ENCODE measurements around the gene LRMDA.

GRCh38 chr10:76002262-76002854 lies 570.9 kb downstream of the LRMDA start:
- TF ChIP-seq CTCF (IDR thresholded peaks at IDR 0.05) (no peak), POLR2A (IDR thresholded peaks at IDR 0.05) (no peak)

All from body of pancreas (tissue), 4 donors.